Activated CD8-positive, alpha-beta T cell treated with anti-CD3 and anti-CD28 coated beads, Interleukin-2, amount 10 ng/mL, durations not matched to agents 7 days and 5 days (primary cell): ENCODE data around the gene TSC22D1. TPM values are rescaled to one million over a fixed set of nuclear protein-coding genes. Genes with fewer than 3 reads are reported as not detected.

ENCODE experiments used
- ATAC-seq: fragments of 150-1000 bp; cut with Tn5 transposase; one replicate; pipeline ENCODE4 v1.10.0; 2021; ENCODE audit warnings: moderate library complexity
- CTCF ChIA-PET: fragments of 350-600 bp; sonication (Branson Sonifier 250); formaldehyde crosslinking; loops from one replicate; lab custom pipeline; 2021; ENCODE audit warnings: antibody characterized with exemption; lab: Charles Lee
- POLR2A ChIA-PET: fragments of 350-600 bp; sonication (Branson Sonifier 250); formaldehyde crosslinking; loops from one replicate; lab custom pipeline; 2021; ENCODE audit warnings: antibody characterized with exemption; lab: Charles Lee
- DNase-seq: peaks from one replicate; pipeline ENCODE4 v3.0.0-alpha.2; 2020
- H3K27ac Mint-ChIP-seq: one replicate; pipeline ENCODE4 v1.8.0; 2021; ENCODE audit warnings: mild to moderate bottlenecking, mixed read lengths
- H3K27me3 Mint-ChIP-seq: one replicate; pipeline ENCODE4 v1.8.0; 2021; ENCODE audit warnings: low read depth, mixed read lengths
- H3K36me3 Mint-ChIP-seq: one replicate; pipeline ENCODE4 v1.8.0; 2021; ENCODE audit warnings: low read depth, mixed read lengths
- H3K4me1 Mint-ChIP-seq: one replicate; pipeline ENCODE4 v1.8.0; 2021; ENCODE audit warnings: low read depth, mixed read lengths
- H3K4me3 Mint-ChIP-seq: one replicate; pipeline ENCODE4 v1.8.0; 2021; ENCODE audit warnings: mild to moderate bottlenecking, mixed read lengths
- H3K9me3 Mint-ChIP-seq: one replicate; pipeline ENCODE4 v1.8.0; 2022; ENCODE audit warnings: mixed read lengths; ENCODE audit not compliant: insufficient read depth
- total RNA-seq, 2 experiments: library from RNA; stranded (reverse); gene quantifications; one replicate each; pipeline ENCODE4 v1.2.3, GENCODE V29; 2021

Gene TSC22D1
- total RNA-seq, 2 experiments from 2014 or later: 13.7 to 15.8 TPM

GRCh38 chr13:44396701-44397580 is 179.2 kb downstream of the TSC22D1 start:
- no peak for ATAC-seq
- peaks cover 11% of the 10 kb centered on the region for H3K27me3 Mint-ChIP-seq

DNA sequence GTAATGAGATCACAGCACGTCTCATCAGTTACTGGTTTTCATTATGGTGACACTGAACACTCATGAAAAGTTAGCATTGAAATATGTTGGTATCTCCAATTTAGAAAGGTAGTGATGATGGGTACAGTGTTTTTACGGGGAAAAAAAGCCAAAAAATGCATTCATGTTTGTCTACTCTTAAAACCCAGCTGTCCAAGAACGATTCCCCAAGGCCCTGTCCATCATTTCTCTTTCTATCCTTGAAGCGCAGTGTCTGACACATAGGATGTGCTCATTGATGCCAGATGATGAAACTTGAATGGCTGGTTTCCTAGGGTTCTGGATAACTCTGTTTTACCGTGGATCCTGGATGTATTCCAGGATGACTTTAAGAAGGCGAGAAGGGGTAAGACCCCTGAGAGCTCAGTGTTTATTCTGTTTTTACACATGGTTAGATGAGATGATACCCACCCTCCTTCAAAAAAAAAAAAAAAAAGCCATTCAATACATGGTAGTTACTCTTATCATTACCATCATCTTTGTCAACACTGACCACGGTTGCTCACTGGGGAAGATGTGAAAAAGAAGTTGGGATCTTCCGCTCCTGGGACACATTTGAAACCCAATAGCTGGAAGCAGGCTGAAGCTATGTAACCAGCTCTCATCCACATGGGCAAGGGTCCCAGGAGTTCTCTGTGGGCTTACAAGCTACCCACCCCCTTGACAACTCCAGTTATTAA is 180.0 kb downstream of the TSC22D1 start:
- DNase-seq: no peak
- ChIA-PET POLR2A (no interaction called here), CTCF (no interaction called here)
- no peaks in the 10 kb centered on the region for H3K36me3 Mint-ChIP-seq
- H3K27ac Mint-ChIP-seq: no peak overlapping the region
- H3K27me3 Mint-ChIP-seq: peaks cover 11% of the 10 kb centered on the region
- no peak for ATAC-seq
- no peaks in the 10 kb centered on the region for H3K9me3 Mint-ChIP-seq
- H3K4me1 Mint-ChIP-seq: no peaks in the 10 kb centered on the region
- H3K4me3 Mint-ChIP-seq: no peak overlapping the region

More at GRCh38 chr13:44396701-44397580, 179.2 kb downstream of the TSC22D1 start:
- no peak overlapping the region for H3K27ac Mint-ChIP-seq
- DNase-seq: no peak
- ChIA-PET POLR2A (no interaction called here), CTCF (no interaction called here)
- H3K4me3 Mint-ChIP-seq: no peak overlapping the region
- no peaks in the 10 kb centered on the region for H3K4me1 Mint-ChIP-seq
- H3K9me3 Mint-ChIP-seq: no peaks in the 10 kb centered on the region
- no peaks in the 10 kb centered on the region for H3K36me3 Mint-ChIP-seq

- no peaks in the 10 kb centered on the region for H3K4me1 Mint-ChIP-seq
- ATAC-seq: no peak
- CTCF ChIA-PET: no interaction called here
Measured at GRCh38 chr13:44394658-44395057, 181.5 kb downstream of the TSC22D1 start.

GRCh38 chr13:44393391-44393790 is 182.7 kb downstream of the TSC22D1 start:
- ATAC-seq (no peak), DNase-seq (no peak)
- Mint-ChIP-seq H3K9me3 (no peaks in the 10 kb centered on the region), H3K4me1 (no peaks in the 10 kb centered on the region), H3K4me3 (no peak overlapping the region), H3K27me3 (peaks cover 11% of the 10 kb centered on the region), H3K27ac (no peak overlapping the region), H3K36me3 (no peaks in the 10 kb centered on the region)
- ChIA-PET CTCF (no interaction called here), POLR2A (no interaction called here)

More at GRCh38 chr13:44394658-44395057, 181.5 kb downstream of the TSC22D1 start:
- Mint-ChIP-seq H3K4me3 (no peak overlapping the region), H3K9me3 (no peaks in the 10 kb centered on the region), H3K27me3 (peaks cover 11% of the 10 kb centered on the region), H3K27ac (no peak overlapping the region), H3K36me3 (no peaks in the 10 kb centered on the region)
- no peak for DNase-seq
- POLR2A ChIA-PET: no interaction called here

DNA sequence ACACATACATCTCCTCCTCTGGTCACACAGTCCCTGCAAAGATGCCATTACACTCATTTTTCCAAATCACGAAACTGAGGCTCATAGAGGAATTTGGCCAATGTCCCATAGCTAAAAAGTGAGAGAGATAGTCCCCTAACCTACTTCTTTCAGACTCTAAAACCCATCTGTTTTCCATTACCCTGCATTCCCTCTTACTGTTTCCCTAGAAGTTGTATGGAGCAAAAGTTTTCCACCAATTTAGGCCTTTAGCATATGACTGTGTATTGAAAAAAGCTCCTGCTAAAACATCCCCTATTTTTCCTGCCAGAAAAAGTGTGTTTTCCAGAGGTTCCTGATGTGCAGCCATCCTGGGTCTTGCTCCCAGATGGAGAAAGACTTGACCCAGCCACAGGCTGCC is 186.3 kb downstream of the TSC22D1 start:
- Mint-ChIP-seq H3K27me3 (peaks cover 13% of the 10 kb centered on the region), H3K27ac (no peak overlapping the region), H3K4me3 (no peak overlapping the region), H3K36me3 (no peaks in the 10 kb centered on the region), H3K4me1 (no peaks in the 10 kb centered on the region), H3K9me3 (no peaks in the 10 kb centered on the region)
- DNase-seq: no peak
- ATAC-seq: no peak
- ChIA-PET POLR2A (no interaction called here), CTCF (no interaction called here)

DNA sequence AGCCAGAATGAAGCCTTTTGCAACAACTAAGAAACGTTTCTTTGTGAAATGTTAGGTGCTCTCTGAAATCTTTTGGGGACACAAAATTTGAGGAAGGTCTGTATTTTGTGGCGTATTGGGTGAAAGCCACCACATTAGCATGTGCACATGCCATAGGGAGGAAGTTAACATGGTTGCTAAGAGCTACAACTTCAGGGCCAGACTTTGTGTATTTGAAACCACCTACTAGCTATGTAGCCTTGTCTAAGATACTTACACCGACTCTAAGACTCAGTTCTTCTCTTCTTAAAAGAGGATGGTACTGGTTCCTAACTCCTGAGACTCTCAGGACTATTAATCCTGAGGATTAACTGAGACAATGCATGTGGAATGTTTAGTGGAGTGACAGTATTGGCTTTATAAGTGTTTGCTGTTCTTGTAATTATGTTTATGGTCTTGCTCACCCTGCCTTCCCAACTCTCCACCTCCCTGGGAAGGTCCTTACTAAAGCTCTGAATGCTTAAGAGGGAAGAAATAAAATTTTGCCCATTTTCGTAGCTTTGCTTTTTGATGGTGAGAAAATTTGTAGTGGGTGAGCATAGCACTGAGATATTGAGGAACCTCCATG is 187.0 kb downstream of the TSC22D1 start:
- Mint-ChIP-seq H3K9me3 (no peaks in the 10 kb centered on the region), H3K4me1 (no peaks in the 10 kb centered on the region), H3K36me3 (no peaks in the 10 kb centered on the region), H3K27ac (no peak overlapping the region), H3K27me3 (peaks cover 13% of the 10 kb centered on the region), H3K4me3 (no peak overlapping the region)
- ATAC-seq: no peak
- POLR2A ChIA-PET: no interaction called here
- CTCF ChIA-PET: no interaction called here
- no peak for DNase-seq

DNA sequence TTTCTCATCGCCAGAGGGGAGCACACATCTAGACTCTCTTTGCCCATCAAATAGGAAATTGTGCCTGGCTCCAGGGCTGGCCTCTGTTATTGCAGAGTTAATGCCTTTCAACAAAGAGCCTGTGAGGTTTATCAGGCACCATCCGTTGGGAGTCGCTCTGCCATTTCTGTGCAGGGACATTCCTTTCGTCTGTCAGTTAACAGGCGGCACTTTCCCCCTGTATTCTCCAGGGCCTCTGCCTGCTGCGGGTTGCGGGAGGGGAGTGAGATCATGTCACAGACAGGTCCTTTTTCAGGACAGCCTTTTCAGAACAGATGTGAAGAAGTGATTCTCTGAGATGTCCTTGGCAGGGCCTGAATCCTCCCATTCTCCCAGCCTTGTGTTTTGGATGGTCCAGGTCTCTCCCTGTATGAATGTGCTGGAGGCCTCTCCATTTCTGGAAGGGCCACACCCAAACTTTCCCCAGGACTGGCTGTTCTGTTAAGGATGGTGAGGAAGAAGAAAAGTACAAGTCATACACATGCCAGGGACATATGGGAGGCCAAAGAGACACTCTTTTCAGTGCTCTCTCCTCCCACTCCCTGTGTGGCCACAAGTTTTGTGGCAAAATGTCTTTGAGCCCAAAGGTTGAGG is 187.6 kb downstream of the TSC22D1 start:
- ATAC-seq (no peak), DNase-seq (no peak)
- H3K27me3 Mint-ChIP-seq: peaks cover 12% of the 10 kb centered on the region
- POLR2A ChIA-PET: no interaction called here
- H3K4me3 Mint-ChIP-seq: no peak overlapping the region
- H3K27ac Mint-ChIP-seq: no peak overlapping the region
- CTCF ChIA-PET: no interaction called here
- H3K9me3 Mint-ChIP-seq: no peaks in the 10 kb centered on the region
- no peaks in the 10 kb centered on the region for H3K36me3 Mint-ChIP-seq
- no peaks in the 10 kb centered on the region for H3K4me1 Mint-ChIP-seq

DNA sequence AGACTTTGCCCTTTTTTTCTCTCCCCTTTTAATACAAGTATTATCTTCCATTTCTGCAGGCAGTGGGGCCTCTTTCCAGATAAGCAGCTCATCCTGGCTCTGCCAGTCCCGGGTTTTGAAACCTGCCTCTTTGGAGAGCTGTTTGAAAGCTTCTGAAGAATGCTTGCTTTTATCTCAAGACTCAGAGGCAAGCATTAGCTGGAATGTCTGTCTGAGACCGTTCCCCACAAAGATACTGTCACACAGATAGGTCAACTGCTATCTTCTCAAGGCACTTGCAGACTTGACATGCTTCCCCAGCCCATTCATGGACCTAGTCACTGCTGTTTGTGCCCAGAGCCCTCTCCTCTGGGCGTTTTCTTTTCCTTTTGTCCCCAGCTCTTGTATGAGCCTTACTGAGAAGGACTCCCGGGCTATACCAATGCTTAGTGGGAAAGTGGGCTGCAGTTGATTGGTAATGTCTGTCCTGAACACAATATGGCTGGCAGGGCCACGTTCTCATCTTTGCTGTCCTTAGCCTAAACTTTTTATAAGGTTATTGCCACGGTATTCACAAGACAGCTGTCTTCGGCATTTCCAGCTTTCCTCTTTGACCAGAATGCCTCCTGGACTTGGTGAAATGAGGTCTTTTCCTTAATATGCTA is 189.1 kb downstream of the TSC22D1 start:
- no peak for DNase-seq
- ChIA-PET CTCF (no interaction called here), POLR2A (no interaction called here)
- no peaks in the 10 kb centered on the region for H3K4me1 Mint-ChIP-seq
- no peak overlapping the region for H3K4me3 Mint-ChIP-seq
- no peaks in the 10 kb centered on the region for H3K9me3 Mint-ChIP-seq
- H3K27ac Mint-ChIP-seq: no peak overlapping the region
- H3K36me3 Mint-ChIP-seq: no peaks in the 10 kb centered on the region
- peaks cover 1% of the 10 kb centered on the region for H3K27me3 Mint-ChIP-seq
- no peak for ATAC-seq

- CTCF ChIA-PET: no interaction called here
- H3K27me3 Mint-ChIP-seq: peaks cover 1% of the 10 kb centered on the region
Measured at GRCh38 chr13:44385847-44386246, 190.3 kb downstream of the TSC22D1 start.

GRCh38 chr13:44385401-44385800 is 190.7 kb downstream of the TSC22D1 start:
- POLR2A ChIA-PET: no interaction called here
- ATAC-seq (no peak), DNase-seq (no peak)
- no peak overlapping the region for H3K4me3 Mint-ChIP-seq
- CTCF ChIA-PET: no interaction called here
- H3K27ac Mint-ChIP-seq: no peak overlapping the region
- H3K9me3 Mint-ChIP-seq: no peaks in the 10 kb centered on the region
- H3K36me3 Mint-ChIP-seq: no peaks in the 10 kb centered on the region
- peaks cover 1% of the 10 kb centered on the region for H3K27me3 Mint-ChIP-seq
- H3K4me1 Mint-ChIP-seq: no peaks in the 10 kb centered on the region

More at GRCh38 chr13:44385847-44386246, 190.3 kb downstream of the TSC22D1 start:
- no peaks in the 10 kb centered on the region for H3K9me3 Mint-ChIP-seq
- DNase-seq (no peak), ATAC-seq (no peak)
- no peak overlapping the region for H3K27ac Mint-ChIP-seq
- no peak overlapping the region for H3K4me3 Mint-ChIP-seq
- H3K4me1 Mint-ChIP-seq: no peaks in the 10 kb centered on the region
- no peaks in the 10 kb centered on the region for H3K36me3 Mint-ChIP-seq
- POLR2A ChIA-PET: no interaction called here

DNA sequence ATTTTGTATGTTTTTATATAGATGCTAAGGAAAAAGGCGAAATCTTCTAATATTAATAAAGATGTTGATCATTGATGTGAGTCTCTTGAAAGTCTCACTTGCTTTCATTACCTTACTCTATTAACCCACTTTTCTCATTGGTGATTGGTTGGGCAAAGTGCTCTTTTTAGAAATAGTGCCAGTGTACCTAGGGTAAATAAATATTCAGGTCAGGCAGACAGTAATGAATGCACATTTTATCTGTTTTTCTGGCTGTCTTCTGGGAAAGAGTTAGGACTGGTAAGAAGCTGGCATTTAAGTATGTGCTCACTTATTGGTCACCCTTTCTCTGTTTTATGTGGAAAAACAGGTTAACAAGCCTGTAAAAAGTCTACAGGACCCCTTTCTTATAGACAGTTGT is 191.4 kb downstream of the TSC22D1 start:
- Mint-ChIP-seq H3K9me3 (no peaks in the 10 kb centered on the region), H3K4me3 (no peak overlapping the region), H3K36me3 (no peaks in the 10 kb centered on the region), H3K27me3 (peaks cover 1% of the 10 kb centered on the region), H3K4me1 (no peaks in the 10 kb centered on the region), H3K27ac (no peak overlapping the region)
- DNase-seq (no peak), ATAC-seq (no peak)
- ChIA-PET CTCF (no interaction called here), POLR2A (no interaction called here)
